Measurements from ENCODE around the gene WDR59.

GRCh38 chr16:75027520-75028300 is 42.8 kb upstream of the WDR59 start:
- TF ChIP-seq MAZ (IDR thresholded peaks at IDR 0.05; ENCODE audit: borderline replicate concordance, low read depth, low read length) (no peak), POLR2A (IDR thresholded peaks at IDR 0.05; ENCODE audit: low read length) (no peak), CTCF (IDR thresholded peaks at IDR 0.05) (no peak), ZFP36 (IDR thresholded peaks at IDR 0.05; ENCODE audit: borderline replicate concordance, partially characterized antibody) (no peak)
